Renal cortical epithelial cell (primary cell): ENCODE results near the gene THNSL1. TPM values are rescaled to one million over a fixed set of nuclear protein-coding genes. Genes with fewer than 3 reads are reported as not detected.
"Not testable (repeated sequence)": the region's sequence is repeated elsewhere in the genome, so short reads cannot be mapped to it uniquely, and the experiment has no call there.

ENCODE experiments used
- DNase-seq: peaks from one replicate; pipeline ENCODE4 v3.0.0-alpha.2; 2011; ENCODE audit warnings: low read depth
- total RNA-seq: library from RNA; depleted of rRNA; stranded (reverse); fragments of >200 nt; gene quantifications from 2 replicates; pipeline ENCODE4 v1.2.3, GENCODE V29; 2014

THNSL1 gene
- total RNA-seq, 1 donor from 2014 or later, result 11.4 TPM

DNA sequence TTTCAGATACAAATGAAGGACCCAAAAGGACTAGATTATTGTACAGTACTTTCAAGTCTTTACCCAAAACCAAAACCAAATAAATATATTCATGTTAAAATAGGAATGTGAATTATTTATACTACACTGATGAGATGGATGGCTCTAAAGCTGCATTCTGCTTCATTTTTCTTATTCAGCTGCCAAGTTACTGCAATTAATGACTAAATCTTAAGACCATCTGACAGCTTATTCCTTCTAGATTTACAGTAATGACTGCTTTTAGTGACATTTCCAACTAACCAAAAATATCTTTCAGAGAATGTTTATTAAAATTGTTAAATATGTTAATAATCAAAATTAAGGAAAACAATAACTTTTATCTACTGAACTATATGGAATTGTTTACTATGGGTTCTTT is 21.3 kb upstream of the THNSL1 start:
- no peak for DNase-seq

DNA sequence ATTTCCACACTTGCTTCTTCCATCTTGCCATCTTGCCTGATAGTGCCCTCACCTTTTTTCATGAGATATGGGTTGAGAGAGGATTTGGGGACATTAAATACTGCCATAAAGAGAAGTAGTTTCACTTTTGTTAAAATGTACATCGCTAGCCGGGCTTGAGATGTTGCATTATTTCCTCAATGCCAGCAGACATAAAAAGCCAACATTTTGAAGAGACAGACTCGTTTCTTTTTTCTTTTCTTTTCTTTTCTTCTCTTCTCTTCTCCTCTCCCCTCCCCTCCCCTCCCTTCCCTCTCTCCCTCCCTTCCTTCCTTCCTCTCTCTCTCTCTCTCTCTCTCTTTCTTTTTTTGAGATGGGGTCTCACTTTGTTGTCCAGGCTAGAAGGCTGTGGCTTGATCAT is 18.4 kb upstream of the THNSL1 start:
- no peak for DNase-seq

DNA sequence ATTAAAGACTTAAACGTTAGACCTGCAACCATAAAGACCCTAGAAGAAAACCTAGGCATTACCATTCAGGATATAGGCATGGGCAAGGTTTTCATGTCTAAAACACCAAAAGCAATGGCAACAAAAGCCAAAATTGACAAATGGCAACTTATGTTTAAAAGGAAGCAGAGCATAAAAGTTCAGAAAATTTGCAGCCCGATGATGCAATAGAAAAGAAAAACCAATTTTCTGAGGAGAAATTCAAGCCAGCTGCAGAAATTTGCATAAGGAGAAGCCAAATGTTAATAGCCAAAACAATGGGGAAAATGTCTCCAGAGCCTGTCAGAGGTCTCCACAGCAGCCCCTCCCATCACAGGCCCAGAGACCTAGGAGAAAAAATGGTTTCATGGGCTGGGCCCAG is 4.8 kb upstream of the THNSL1 start:
- DNase-seq, result not testable (repeated sequence)

GRCh38 chr10:25014579-25014978 is 1.8 kb upstream of the THNSL1 start:
- DNase-seq, result no peak

DNA sequence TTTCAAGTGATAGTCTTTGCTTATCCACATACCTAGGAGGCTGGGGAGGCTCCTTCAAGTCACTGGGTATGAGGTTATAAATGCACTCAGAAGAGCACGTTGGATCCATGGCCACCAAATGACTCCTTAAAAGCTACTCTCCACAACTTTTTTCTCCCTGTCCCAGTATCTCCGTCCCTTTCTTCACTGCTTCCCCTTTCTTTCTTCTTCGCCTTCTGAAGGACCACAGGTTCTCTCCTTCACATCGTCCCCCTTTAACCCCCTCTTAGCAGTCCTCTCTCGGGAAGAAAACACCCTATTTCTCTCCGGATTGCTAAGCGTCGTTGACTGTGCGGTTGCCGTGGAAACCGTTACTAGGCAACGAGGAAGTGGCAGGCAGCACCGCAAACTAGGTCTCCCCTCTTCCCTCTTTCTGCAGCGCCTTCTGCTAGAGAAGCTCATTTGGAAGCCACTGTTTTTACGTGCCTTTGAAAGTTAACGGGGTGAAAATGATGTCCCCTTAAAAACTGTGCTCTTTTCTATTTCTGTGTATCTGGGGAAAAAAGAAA is 510 bp upstream of the THNSL1 start, which contains the start of gene ENKUR:
ENKUR (minus strand) TSS at position 331 of the 548 bp plus-strand sequence; CDS start at position 109, 222 bp downstream.
- DNase-seq, result peak; percentile 90

DNA sequence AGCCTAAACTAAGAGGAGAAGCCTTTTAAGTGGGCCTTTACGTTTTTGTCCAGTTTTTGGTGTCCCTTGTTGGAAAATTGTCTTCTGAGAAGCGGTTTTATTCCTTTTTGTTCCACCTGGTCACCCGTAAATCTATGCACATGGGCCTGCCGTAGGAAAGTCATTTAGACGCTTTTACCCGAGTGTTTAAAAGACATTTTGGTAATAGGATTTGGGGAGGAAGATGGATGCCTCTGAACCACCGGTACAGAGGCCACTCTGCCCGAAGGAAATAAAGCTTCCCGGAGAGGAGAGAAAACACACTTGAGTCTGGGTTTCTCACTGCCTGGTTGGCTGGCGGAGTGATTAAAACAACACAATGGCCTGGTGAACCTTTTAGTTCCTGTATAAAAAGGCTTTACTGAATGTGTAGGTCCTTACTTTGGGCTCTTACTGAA is 760 bp downstream of the THNSL1 start:
- peak; percentile 50 for DNase-seq

- no peak for DNase-seq
Measured at GRCh38 chr10:25017661-25018060, 1.2 kb downstream of the THNSL1 start.

DNA sequence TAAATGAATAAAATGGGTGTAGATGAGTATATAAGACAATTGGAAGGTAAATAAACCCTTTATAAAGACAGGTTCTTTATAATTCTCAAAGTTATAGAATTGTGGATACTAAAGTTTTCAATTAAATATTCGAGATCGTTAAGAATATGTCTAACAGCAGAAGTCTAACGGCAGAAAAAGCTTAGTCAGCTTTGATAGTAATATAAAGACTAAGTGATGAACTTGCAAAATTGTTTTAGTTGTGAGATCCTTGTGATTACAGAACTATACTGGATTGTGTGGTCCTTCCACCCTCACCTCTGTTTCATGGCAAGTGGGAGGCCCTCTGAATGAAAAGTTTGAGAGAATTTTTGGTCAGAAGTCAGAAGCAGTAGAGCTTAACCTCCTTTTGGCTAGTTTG is 2.3 kb downstream of the THNSL1 start:
- DNase-seq, result no peak

DNA sequence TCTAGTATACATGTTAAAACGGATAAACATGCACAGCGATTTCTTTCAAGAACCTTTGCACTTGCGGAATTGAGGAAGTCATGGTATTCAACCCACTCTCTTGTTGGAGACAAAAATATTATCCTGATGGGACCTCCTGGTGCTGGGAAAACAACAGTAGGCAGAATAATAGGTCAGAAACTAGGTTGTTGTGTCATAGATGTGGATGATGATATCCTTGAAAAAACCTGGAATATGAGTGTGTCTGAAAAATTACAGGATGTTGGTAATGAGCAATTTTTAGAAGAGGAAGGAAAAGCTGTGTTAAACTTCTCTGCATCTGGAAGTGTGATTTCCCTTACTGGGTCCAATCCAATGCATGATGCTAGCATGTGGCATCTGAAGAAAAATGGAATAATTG is 6.9 kb downstream of the THNSL1 start:
- no peak for DNase-seq

GRCh38 chr10:25024528-25024927 is 8.1 kb downstream of the THNSL1 start:
- DNase-seq, result no peak

- peak; percentile 48 for DNase-seq
Measured at GRCh38 chr10:25026463-25026862, 10.1 kb downstream of the THNSL1 start.

- DNase-seq, result no peak
Measured at GRCh38 chr10:25028711-25029110, 12.3 kb downstream of the THNSL1 start.

GRCh38 chr10:25029519-25029918 is 13.1 kb downstream of the THNSL1 start:
- DNase-seq, result no peak

- no peak for DNase-seq
Measured at GRCh38 chr10:25036381-25036780, 20.0 kb downstream of the THNSL1 start.

DNA sequence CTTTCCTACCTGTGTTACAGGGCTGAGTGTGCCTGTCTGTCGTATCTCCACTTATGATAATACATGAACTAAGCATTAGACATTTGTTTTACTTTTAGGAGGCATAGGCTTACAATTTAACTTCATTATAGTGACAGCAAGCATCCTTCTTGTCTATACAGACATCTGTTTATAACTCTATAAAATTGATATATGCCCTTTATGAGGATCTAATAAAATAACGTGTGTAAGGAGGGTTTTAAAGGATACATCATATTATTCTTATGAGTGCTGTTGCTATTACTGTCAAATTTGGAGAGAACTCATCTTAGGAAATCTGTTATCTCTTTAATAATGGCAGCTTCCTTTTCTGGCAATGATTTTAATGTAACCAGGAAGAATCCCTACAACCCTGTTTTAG is 21.9 kb downstream of the THNSL1 start:
- no peak for DNase-seq

DNA sequence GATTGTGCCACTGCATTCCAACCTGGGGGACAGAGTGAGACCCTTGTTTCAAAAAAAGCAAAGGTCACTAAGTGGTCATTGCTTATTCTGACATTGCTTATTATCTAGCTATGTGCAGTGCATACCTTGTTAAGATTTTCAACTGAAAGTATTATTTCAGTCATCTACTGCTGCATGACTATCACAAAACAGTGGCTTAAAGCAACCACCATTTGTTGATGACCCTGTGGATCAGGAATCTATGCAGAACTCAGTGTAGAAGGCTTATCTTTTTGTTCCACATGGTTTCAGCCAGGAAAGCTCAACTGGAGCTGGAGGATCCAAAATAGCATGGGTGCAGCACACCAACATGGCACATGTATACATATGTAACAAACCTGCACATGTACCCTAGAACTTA is 23.1 kb downstream of the THNSL1 start:
- DNase-seq, result no peak

DNA sequence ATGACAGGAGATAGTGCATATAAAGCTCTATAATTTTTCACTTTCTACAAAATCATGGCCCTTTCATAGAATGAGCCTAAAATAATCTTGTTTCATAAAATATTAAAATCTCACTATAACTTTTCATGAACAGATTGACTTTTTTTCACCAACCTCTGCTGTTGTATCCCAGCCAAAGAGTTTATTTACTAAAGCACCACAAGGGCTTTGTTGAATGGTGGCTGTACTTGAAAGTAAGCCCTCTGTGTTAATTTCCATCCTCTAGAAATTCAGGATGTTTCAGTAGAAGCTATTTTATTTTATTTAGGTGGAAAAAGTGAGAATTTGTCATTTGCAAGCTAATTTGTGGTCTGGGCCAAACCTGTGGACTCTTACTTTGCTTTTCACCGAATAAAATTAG is 30.2 kb downstream of the THNSL1 start:
- DNase-seq, result no peak

- DNase-seq, result no peak
Measured at GRCh38 chr10:25047088-25047487, 30.7 kb downstream of the THNSL1 start.

GRCh38 chr10:25047591-25048301 is 31.3 kb downstream of the THNSL1 start:
- DNase-seq, result no peak

DNA sequence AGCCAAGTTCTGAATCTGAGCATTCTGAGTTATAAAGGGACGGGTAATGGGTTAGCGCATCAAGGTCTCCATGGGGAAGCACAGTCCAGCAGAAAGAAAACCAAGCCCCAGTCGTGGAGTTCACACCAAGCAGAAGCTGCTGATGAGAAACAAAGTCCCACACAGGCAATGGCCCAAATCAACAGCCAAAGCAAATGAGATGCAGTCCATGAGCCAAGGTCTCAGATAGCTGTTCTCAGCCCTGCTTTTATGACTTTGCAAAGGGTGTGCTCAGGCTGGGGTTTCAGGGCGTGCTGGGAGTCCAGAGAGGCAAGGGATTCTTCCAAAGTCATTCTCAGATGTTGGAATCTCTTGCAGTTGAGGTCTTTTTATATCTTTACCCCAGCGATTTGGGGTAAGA is 32.0 kb downstream of the THNSL1 start:
- DNase-seq, result no peak

DNA sequence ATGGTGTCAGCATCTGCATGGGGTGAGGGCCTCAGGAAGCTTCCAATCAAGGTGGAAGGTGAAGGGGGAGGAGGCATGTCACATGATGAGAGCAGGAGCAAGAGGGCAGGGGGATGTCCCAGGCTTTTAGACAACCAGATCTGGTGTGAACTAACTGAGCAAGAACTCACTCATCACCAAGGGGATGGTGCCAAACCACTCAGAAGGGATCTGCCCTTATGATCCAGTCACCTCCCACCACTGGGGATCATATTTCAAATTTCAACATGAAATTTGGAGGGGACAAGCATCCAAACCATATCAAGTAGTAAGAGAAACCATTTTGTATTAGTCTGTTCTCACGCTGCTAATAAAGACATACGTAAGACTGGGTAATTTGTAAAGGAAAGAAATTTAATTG is 33.6 kb downstream of the THNSL1 start:
- DNase-seq, result no peak

- no peak for DNase-seq
Measured at GRCh38 chr10:25050402-25050801, 34.0 kb downstream of the THNSL1 start.

GRCh38 chr10:25052012-25052411 is 35.6 kb downstream of the THNSL1 start:
- no peak for DNase-seq

DNA sequence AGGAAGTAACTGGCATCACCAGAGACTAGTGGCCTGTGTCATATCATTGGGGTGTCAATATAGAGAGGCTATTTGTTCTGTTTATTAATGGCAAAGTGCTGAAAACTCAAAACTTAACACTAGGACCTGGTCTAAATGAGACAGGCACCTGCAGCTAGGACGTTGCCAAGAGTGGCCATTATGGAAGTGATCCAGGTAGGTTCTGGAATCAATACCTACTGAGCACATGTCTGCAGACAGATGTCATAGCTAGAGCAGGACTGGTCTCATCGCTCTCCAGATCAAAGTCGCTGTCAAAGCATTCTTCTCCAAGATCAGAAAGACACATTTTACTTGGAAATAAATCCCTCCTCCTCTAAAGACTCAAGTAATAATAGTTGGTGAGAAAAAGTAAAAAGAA is 40.3 kb downstream of the THNSL1 start:
- DNase-seq, result no peak
